NT2/D1 (cell line): ENCODE data around the gene FBXL13.

Source experiments
- SUZ12 ChIP-seq: IDR thresholded peaks from 2 replicates; pipeline ENCODE4 v1.6.1; 2011; ENCODE audit not compliant: insufficient read length, insufficient read depth; ENCODE audit errors: extremely low read depth
- YY1 ChIP-seq: IDR thresholded peaks from 2 replicates; pipeline ENCODE4 v1.6.1; 2011; ENCODE audit not compliant: insufficient read length, insufficient read depth

GRCh38 chr7:103116991-103117390, 42.4 kb upstream of the FBXL13 start:
- TF ChIP-seq SUZ12 (no peak), YY1 (no peak)
